Prostate gland (tissue), 2 donors: ENCODE results near the gene ADAT1.

Experiments
- POLR2A ChIP-seq: fragments of 450-650 bp; IDR thresholded peaks from one replicate; pipeline ENCODE4 v1.6.1; 2016; ENCODE audit warnings: antibody characterized with exemption, mild to moderate bottlenecking
- TF ChIP-seq, protein P1 (sequence below), 4 experiments: fragments of 200-600 bp in 2 of 4; fragments of 450-650 bp in 2 of 4; sonication (generic) in 2 of 4; IDR thresholded peaks; 1 replicate in 3 of 4; 2 replicates in 1 of 4; pipeline ENCODE4 v1.5.1; 2016 to 2019; ENCODE audit warnings: antibody characterized with exemption in 4 of 4, mild to moderate bottlenecking in 2 of 4, moderate library complexity in 2 of 4

GRCh38 chr16:75630052-75630451 is 7.0 kb upstream of the ADAT1 start:
- no peak for TF ChIP-seq POLR2A
- TF ChIP-seq, protein P1, sequence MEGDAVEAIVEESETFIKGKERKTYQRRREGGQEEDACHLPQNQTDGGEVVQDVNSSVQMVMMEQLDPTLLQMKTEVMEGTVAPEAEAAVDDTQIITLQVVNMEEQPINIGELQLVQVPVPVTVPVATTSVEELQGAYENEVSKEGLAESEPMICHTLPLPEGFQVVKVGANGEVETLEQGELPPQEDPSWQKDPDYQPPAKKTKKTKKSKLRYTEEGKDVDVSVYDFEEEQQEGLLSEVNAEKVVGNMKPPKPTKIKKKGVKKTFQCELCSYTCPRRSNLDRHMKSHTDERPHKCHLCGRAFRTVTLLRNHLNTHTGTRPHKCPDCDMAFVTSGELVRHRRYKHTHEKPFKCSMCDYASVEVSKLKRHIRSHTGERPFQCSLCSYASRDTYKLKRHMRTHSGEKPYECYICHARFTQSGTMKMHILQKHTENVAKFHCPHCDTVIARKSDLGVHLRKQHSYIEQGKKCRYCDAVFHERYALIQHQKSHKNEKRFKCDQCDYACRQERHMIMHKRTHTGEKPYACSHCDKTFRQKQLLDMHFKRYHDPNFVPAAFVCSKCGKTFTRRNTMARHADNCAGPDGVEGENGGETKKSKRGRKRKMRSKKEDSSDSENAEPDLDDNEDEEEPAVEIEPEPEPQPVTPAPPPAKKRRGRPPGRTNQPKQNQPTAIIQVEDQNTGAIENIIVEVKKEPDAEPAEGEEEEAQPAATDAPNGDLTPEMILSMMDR (IDR thresholded peaks at IDR 0.05), result no peak
